ENCODE results near the gene RAB14. TPM values are rescaled to one million over a fixed set of nuclear protein-coding genes. Genes with fewer than 3 reads are reported as not detected.
A peak's percentile ranks its signal among the peaks of the same experiment; 100 is the strongest.

The RAB14 gene
- total RNA-seq, 1 experiment from 2014 or later = 36.0 TPM

DNA sequence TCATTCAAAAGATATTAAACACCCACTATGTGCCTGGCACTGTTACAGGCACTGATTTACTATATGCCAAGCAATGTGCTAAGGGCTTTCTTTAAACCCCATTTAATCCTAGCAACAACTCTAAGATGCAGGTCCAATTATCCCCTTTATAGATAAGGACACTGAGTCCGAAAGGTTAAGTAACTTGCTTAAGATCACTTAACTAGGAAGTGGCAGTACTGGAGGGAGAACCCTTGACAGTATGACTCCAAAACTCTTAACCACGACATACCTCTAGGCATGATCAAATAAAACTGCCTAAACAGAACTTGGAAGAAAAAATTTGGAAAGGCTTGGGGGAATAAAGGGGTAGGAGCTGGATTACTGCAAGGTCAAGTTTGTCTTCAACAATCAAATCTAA is 1.7 kb downstream of the RAB14 start:
- ChIA-PET CTCF (interaction anchor here (0.8 to 1.2 kb wide), 3 partner anchors 12 to 121 kb away, joined by 3 read pairs; no protein-coding TSS in a partner anchor), POLR2A (no interaction called here)
- no peaks in the 10 kb centered on the region for H3K36me3 Mint-ChIP-seq
- no peak for DNase-seq (ENCODE audit: low spot score)
- no peaks in the 10 kb centered on the region for H3K9me3 Mint-ChIP-seq
- H3K4me1 Mint-ChIP-seq = peaks cover 45% of the 10 kb centered on the region
- no peak overlapping the region for H3K27ac Mint-ChIP-seq
- no peaks in the 10 kb centered on the region; the same call in 1 of the 2 replicates for H3K27me3 Mint-ChIP-seq (ENCODE audit: low read depth)
- no peak for ATAC-seq
- TF ChIP-seq, protein P1, sequence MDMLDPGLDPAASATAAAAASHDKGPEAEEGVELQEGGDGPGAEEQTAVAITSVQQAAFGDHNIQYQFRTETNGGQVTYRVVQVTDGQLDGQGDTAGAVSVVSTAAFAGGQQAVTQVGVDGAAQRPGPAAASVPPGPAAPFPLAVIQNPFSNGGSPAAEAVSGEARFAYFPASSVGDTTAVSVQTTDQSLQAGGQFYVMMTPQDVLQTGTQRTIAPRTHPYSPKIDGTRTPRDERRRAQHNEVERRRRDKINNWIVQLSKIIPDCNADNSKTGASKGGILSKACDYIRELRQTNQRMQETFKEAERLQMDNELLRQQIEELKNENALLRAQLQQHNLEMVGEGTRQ (CRISPR knock-in tag; IDR thresholded peaks at IDR 0.05) = no peak
- TF ChIP-seq JUN (CRISPR knock-in tag; IDR thresholded peaks at IDR 0.05) (no peak), EMX1 (CRISPR knock-in tag; IDR thresholded peaks at IDR 0.05) (no peak), SOX15 (CRISPR knock-in tag; IDR thresholded peaks at IDR 0.05) (no peak), TEAD1 (CRISPR knock-in tag; IDR thresholded peaks at IDR 0.05) (no peak), FOXK1 (CRISPR knock-in tag; IDR thresholded peaks at IDR 0.05) (no peak), ZNF317 (CRISPR knock-in tag; IDR thresholded peaks at IDR 0.05; ENCODE audit: borderline replicate concordance, low read depth) (no peak), SMAD3 (CRISPR knock-in tag; IDR thresholded peaks at IDR 0.05; ENCODE audit: borderline replicate concordance) (no peak), NR3C1 (CRISPR knock-in tag; conservative IDR thresholded peaks at IDR 0.05; ENCODE audit: low read depth) (no peak)
- TF ChIP-seq, protein P2, sequence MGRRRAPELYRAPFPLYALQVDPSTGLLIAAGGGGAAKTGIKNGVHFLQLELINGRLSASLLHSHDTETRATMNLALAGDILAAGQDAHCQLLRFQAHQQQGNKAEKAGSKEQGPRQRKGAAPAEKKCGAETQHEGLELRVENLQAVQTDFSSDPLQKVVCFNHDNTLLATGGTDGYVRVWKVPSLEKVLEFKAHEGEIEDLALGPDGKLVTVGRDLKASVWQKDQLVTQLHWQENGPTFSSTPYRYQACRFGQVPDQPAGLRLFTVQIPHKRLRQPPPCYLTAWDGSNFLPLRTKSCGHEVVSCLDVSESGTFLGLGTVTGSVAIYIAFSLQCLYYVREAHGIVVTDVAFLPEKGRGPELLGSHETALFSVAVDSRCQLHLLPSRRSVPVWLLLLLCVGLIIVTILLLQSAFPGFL (CRISPR knock-in tag; IDR thresholded peaks at IDR 0.05; ENCODE audit: borderline replicate concordance) = no peak
- TF ChIP-seq, protein P3, sequence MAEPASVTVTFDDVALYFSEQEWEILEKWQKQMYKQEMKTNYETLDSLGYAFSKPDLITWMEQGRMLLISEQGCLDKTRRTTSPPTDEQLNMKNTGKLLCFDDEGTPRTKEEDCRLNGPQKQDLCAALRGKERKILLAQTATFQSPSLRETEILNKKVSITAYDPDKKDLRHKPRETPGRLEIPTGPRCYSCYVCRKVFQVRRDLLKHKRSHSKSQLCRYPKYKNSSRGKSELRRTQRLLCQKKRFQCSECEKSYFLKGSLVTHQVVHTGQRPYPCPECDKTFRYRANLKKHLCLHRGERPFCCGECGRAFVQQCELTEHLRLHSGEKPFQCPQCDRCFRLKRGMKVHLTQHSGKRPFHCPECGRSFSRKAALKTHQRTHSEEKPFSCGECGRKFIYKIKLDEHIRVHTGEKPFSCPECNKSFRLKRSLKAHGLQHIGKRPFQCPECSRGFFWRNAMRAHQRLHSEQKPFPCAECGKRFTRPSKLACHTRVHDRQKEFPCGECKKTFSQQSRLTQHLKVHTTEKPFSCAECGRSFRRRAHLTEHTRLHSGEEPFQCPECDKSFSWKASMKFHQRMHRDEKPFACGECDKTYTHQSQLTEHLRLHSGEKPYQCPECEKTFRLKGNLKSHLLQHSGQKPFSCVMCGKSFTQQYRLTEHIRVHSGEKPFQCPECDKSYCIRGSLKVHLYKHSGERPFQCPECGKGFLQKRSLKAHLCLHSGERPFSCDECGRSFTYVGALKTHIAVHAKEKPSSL (CRISPR knock-in tag; conservative IDR thresholded peaks at IDR 0.05) = no peak
- H3K4me3 Mint-ChIP-seq = peak overlapping the region; percentile 86

DNA sequence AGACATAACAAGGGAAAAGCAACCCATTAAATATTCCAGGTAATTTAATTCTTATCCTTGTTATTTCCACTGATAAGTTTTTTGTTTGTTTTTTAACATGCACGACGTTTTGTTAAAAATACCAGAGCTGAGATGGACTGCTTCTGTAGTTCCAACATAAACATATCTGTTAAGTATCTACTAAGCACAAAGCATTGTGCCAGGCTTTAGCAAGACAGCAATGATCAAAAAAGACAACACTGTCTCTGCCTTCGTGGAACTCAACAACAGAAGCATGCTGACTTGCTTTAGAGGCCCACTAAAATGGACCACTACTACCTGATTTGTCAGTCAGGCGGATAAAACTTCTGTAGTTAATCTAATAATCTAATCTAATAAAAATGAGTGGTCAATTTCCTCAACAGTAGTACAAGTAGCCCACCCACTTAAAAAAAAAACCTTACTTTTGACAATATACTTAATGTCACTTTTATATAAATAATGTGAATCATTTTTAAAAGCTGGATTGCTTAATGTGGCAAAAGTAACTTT is 3.1 kb downstream of the RAB14 start:
- Mint-ChIP-seq H3K27ac (no peak overlapping the region), H3K9me3 (no peaks in the 10 kb centered on the region), H3K27me3 (ENCODE audit: low read depth) (no peaks in the 10 kb centered on the region), H3K4me1 (peaks cover 49% of the 10 kb centered on the region), H3K4me3 (no peak overlapping the region), H3K36me3 (no peaks in the 10 kb centered on the region)
- TF ChIP-seq, protein P4, sequence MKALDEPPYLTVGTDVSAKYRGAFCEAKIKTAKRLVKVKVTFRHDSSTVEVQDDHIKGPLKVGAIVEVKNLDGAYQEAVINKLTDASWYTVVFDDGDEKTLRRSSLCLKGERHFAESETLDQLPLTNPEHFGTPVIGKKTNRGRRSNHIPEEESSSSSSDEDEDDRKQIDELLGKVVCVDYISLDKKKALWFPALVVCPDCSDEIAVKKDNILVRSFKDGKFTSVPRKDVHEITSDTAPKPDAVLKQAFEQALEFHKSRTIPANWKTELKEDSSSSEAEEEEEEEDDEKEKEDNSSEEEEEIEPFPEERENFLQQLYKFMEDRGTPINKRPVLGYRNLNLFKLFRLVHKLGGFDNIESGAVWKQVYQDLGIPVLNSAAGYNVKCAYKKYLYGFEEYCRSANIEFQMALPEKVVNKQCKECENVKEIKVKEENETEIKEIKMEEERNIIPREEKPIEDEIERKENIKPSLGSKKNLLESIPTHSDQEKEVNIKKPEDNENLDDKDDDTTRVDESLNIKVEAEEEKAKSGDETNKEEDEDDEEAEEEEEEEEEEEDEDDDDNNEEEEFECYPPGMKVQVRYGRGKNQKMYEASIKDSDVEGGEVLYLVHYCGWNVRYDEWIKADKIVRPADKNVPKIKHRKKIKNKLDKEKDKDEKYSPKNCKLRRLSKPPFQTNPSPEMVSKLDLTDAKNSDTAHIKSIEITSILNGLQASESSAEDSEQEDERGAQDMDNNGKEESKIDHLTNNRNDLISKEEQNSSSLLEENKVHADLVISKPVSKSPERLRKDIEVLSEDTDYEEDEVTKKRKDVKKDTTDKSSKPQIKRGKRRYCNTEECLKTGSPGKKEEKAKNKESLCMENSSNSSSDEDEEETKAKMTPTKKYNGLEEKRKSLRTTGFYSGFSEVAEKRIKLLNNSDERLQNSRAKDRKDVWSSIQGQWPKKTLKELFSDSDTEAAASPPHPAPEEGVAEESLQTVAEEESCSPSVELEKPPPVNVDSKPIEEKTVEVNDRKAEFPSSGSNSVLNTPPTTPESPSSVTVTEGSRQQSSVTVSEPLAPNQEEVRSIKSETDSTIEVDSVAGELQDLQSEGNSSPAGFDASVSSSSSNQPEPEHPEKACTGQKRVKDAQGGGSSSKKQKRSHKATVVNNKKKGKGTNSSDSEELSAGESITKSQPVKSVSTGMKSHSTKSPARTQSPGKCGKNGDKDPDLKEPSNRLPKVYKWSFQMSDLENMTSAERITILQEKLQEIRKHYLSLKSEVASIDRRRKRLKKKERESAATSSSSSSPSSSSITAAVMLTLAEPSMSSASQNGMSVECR (CRISPR knock-in tag; IDR thresholded peaks at IDR 0.05; ENCODE audit: borderline replicate concordance) = no peak
- TF ChIP-seq, protein P5, sequence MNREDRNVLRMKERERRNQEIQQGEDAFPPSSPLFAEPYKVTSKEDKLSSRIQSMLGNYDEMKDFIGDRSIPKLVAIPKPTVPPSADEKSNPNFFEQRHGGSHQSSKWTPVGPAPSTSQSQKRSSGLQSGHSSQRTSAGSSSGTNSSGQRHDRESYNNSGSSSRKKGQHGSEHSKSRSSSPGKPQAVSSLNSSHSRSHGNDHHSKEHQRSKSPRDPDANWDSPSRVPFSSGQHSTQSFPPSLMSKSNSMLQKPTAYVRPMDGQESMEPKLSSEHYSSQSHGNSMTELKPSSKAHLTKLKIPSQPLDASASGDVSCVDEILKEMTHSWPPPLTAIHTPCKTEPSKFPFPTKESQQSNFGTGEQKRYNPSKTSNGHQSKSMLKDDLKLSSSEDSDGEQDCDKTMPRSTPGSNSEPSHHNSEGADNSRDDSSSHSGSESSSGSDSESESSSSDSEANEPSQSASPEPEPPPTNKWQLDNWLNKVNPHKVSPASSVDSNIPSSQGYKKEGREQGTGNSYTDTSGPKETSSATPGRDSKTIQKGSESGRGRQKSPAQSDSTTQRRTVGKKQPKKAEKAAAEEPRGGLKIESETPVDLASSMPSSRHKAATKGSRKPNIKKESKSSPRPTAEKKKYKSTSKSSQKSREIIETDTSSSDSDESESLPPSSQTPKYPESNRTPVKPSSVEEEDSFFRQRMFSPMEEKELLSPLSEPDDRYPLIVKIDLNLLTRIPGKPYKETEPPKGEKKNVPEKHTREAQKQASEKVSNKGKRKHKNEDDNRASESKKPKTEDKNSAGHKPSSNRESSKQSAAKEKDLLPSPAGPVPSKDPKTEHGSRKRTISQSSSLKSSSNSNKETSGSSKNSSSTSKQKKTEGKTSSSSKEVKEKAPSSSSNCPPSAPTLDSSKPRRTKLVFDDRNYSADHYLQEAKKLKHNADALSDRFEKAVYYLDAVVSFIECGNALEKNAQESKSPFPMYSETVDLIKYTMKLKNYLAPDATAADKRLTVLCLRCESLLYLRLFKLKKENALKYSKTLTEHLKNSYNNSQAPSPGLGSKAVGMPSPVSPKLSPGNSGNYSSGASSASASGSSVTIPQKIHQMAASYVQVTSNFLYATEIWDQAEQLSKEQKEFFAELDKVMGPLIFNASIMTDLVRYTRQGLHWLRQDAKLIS (CRISPR knock-in tag; IDR thresholded peaks at IDR 0.05; ENCODE audit: borderline replicate concordance) = no peak
- TF ChIP-seq, protein P6, sequence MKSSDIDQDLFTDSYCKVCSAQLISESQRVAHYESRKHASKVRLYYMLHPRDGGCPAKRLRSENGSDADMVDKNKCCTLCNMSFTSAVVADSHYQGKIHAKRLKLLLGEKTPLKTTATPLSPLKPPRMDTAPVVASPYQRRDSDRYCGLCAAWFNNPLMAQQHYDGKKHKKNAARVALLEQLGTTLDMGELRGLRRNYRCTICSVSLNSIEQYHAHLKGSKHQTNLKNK (CRISPR knock-in tag; IDR thresholded peaks at IDR 0.05) = no peak
- TF ChIP-seq FOXP1 (CRISPR knock-in tag; IDR thresholded peaks at IDR 0.05; ENCODE audit: borderline replicate concordance) (no peak), FOXJ3 (CRISPR knock-in tag; IDR thresholded peaks at IDR 0.05; ENCODE audit: borderline replicate concordance) (no peak)
- TF ChIP-seq, protein P7, sequence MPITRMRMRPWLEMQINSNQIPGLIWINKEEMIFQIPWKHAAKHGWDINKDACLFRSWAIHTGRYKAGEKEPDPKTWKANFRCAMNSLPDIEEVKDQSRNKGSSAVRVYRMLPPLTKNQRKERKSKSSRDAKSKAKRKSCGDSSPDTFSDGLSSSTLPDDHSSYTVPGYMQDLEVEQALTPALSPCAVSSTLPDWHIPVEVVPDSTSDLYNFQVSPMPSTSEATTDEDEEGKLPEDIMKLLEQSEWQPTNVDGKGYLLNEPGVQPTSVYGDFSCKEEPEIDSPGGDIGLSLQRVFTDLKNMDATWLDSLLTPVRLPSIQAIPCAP (CRISPR knock-in tag; IDR thresholded peaks at IDR 0.05) = no peak
- ChIA-PET CTCF (interaction anchor here (1.2 kb wide), 1 partner anchor 138 kb away, joined by 3 read pairs; no protein-coding TSS in a partner anchor), POLR2A (no interaction called here)
- DNase-seq (ENCODE audit: low spot score) (no peak), ATAC-seq (no peak)
